GM12878 (cell line): ENCODE data around the gene COQ8B. TPM values are rescaled to one million over a fixed set of nuclear protein-coding genes. Genes with fewer than 3 reads are reported as not detected.

ENCODE experiments used
- CEBPB ChIP-seq, 2 experiments: fragments of 150-350 bp in 1 of 2; IDR thresholded peaks; 2 replicates each; pipeline ENCODE4 v1.6.1; 2012 to 2014; ENCODE audit warnings: low read depth in 2 of 2, low read length in 2 of 2, borderline replicate concordance in 1 of 2, inconsistent platforms in 1 of 2
- EP300 ChIP-seq, 2 experiments: fragments of 150-350 bp in 1 of 2; IDR thresholded peaks; 2 replicates each; pipeline ENCODE4 v1.6.1; 2011 to 2012; ENCODE audit warnings: low read depth in 2 of 2, low read length in 2 of 2, borderline replicate concordance in 1 of 2, improper control_type of control experiment in 1 of 2, inconsistent platforms in 1 of 2; ENCODE audit not compliant: control insufficient read depth in 1 of 2
- IKZF1 ChIP-seq: fragments of 450-650 bp; conservative IDR thresholded peaks from 2 replicates; pipeline ENCODE4 v1.6.1; 2017; ENCODE audit warnings: antibody characterized with exemption, mild to moderate bottlenecking
- MEF2B ChIP-seq: fragments of 450-650 bp; IDR thresholded peaks from 2 replicates; pipeline ENCODE4 v1.6.1; 2018; ENCODE audit warnings: mild to moderate bottlenecking, moderate library complexity; ENCODE audit not compliant: partially characterized antibody, poor library complexity, severe bottlenecking
- POU2F2 ChIP-seq: IDR thresholded peaks from 3 replicates; pipeline ENCODE4 v1.6.1; 2011; ENCODE audit warnings: low read depth, mild to moderate bottlenecking, low read length, borderline replicate concordance
- SUPT20H ChIP-seq: IDR thresholded peaks from 2 replicates; pipeline ENCODE4 v1.6.1; 2011; ENCODE audit warnings: low read depth, mild to moderate bottlenecking, low read length, moderate library complexity, borderline replicate concordance; ENCODE audit not compliant: control insufficient read depth
- TAF1 ChIP-seq: IDR thresholded peaks from 2 replicates; pipeline ENCODE4 v1.6.1; 2011; ENCODE audit warnings: mild to moderate bottlenecking, low read depth, low read length, borderline replicate concordance
- TARDBP ChIP-seq: IDR thresholded peaks from 2 replicates; pipeline ENCODE4 v1.6.1; 2016; ENCODE audit warnings: borderline replicate concordance
- TCF3 ChIP-seq: IDR thresholded peaks from 2 replicates; pipeline ENCODE4 v1.6.1; 2012; ENCODE audit warnings: low read depth, mild to moderate bottlenecking, low read length, borderline replicate concordance; ENCODE audit not compliant: insufficient read depth
- YY1 ChIP-seq: IDR thresholded peaks from 2 replicates; pipeline ENCODE4 v1.6.1; 2011; ENCODE audit warnings: low read depth, mild to moderate bottlenecking, low read length
- ZNF217 ChIP-seq: fragments of 450-650 bp; IDR thresholded peaks from 2 replicates; pipeline ENCODE4 v1.6.1; 2017; ENCODE audit warnings: antibody characterized with exemption, mild to moderate bottlenecking
- polyA plus RNA-seq, 11 experiments: library from polyadenylated mRNA; depleted of rRNA in 4 of 11; unstranded in 6 of 11; stranded (reverse) in 5 of 11; fragments of >200 nt; fragmentation: Nextera tagmentation in 4 of 11; fragmentation: Illumina TruSeq in 1 of 11; extraction: Ambion mirVana in 4 of 11; extraction: Trizol in 1 of 11; gene quantifications; 1 replicate in 1 of 11; 2 replicates in 10 of 11; pipeline versions ENCODE4 v1.2.1 to v1.2.3, GENCODE V29; 2011 to 2016; ENCODE audit warnings: inconsistent platforms in 2 of 11, missing spikeins in 2 of 11, low read depth in 1 of 11
- total RNA-seq, 4 experiments: library from RNA; depleted of rRNA in 3 of 4; stranded (reverse); fragments of >200 nt in 3 of 4; fragmentation: Illumina TruSeq in 1 of 4; extraction: Trizol in 1 of 4; gene quantifications; 2 replicates each; pipeline versions ENCODE4 v1.2.1 to v1.2.3, GENCODE V29; 2013 to 2021
- TF ChIP-seq, protein P1 (sequence below): fragments of 450-650 bp; formaldehyde crosslinking; IDR thresholded peaks from 2 replicates; pipeline ENCODE4 v1.4.0; 2022; ENCODE audit warnings: mild to moderate bottlenecking, moderate library complexity
- TF ChIP-seq, protein P2 (sequence below): IDR thresholded peaks from 2 replicates; pipeline ENCODE4 v1.6.1; 2011; ENCODE audit warnings: borderline replicate concordance, low read depth, mild to moderate bottlenecking, moderate library complexity, mixed read lengths, low read length; ENCODE audit not compliant: insufficient read depth; ENCODE audit errors: extremely low read length
- TF ChIP-seq, protein P3 (sequence below): fragments of 450-650 bp; IDR thresholded peaks from 2 replicates; pipeline ENCODE4 v1.6.1; 2016; ENCODE audit warnings: mild to moderate bottlenecking, moderate library complexity, borderline replicate concordance
- TF ChIP-seq, protein P4 (sequence below): fragments of 450-650 bp; IDR thresholded peaks from 2 replicates; pipeline ENCODE4 v1.6.1; 2014; ENCODE audit warnings: mild to moderate bottlenecking
- TF ChIP-seq, protein P5 (sequence below): fragments of 450-650 bp; IDR thresholded peaks from 2 replicates; pipeline ENCODE4 v1.6.1; 2016; ENCODE audit warnings: mild to moderate bottlenecking

COQ8B gene
- total and polyA plus RNA-seq, 10 of the 15 experiments (the other 5 are each of a cell fraction or from before 2014, with no cell fraction given) = 0.39 to 37.1 (median 16.8) TPM

DNA sequence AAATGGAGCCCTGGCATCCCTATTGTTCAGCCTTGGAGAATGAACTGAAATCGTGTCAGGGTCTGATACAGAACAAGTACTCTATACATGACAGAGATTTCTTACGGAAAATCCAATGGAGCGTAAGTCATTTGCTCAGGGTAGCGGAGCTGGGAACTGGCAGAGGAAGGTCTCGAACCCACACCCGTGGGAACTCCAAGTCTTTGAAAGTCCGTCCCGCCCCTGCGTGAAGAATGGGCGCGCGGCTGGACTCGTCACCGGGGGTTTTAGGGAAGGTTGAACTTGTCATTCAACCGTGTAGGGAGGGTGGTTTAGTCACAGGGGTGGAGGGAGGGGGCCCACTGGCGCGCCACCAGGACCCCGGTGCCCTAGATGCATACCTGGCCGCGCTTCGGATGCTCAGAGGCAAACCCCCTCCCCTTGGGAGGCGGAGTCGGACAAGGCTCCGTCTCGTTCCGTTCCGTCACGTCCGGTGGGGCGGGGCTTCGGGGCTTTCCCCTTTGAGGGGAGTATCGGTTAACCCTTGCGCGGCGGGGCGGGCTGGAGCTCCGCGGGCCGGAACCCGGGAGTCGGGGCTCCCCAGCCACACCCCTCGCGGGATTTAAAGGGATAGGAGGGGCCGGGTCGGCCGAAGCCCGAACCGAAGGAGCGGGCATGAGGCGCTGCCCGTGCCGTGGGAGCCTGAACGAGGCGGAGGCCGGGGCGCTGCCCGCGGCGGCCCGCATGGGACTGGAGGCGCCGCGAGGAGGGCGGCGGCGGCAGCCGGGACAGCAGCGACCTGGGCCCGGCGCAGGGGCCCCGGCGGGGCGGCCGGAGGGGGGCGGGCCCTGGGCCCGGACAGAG is at the start of gene COQ8B, which contains the start of gene ITPKC (continued):
- TF ChIP-seq, protein P1, sequence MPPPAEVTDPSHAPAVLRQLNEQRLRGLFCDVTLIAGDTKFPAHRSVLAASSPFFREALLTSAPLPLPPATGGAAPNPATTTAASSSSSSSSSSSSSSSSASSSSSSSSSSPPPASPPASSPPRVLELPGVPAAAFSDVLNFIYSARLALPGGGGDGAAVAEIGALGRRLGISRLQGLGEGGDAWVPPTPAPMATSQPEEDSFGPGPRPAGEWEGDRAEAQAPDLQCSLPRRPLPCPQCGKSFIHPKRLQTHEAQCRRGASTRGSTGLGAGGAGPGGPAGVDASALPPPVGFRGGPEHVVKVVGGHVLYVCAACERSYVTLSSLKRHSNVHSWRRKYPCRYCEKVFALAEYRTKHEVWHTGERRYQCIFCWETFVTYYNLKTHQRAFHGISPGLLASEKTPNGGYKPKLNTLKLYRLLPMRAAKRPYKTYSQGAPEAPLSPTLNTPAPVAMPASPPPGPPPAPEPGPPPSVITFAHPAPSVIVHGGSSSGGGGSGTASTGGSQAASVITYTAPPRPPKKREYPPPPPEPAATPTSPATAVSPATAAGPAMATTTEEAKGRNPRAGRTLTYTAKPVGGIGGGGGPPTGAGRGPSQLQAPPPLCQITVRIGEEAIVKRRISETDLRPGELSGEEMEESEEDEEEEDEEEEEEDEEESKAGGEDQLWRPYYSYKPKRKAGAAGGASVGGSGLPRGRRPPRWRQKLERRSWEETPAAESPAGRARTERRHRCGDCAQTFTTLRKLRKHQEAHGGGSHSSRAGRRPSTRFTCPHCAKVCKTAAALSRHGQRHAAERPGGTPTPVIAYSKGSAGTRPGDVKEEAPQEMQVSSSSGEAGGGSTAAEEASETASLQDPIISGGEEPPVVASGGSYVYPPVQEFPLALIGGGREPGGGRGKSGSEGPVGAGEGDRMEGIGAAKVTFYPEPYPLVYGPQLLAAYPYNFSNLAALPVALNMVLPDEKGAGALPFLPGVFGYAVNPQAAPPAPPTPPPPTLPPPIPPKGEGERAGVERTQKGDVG (CRISPR knock-in tag) = no peak
- TF ChIP-seq, protein P2, sequence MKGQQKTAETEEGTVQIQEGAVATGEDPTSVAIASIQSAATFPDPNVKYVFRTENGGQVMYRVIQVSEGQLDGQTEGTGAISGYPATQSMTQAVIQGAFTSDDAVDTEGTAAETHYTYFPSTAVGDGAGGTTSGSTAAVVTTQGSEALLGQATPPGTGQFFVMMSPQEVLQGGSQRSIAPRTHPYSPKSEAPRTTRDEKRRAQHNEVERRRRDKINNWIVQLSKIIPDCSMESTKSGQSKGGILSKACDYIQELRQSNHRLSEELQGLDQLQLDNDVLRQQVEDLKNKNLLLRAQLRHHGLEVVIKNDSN = no peak
- TF ChIP-seq YY1 = 0 out of 2 replicates have a peak, but pooled peaks have one; percentile 15
- TF ChIP-seq, protein P3, sequence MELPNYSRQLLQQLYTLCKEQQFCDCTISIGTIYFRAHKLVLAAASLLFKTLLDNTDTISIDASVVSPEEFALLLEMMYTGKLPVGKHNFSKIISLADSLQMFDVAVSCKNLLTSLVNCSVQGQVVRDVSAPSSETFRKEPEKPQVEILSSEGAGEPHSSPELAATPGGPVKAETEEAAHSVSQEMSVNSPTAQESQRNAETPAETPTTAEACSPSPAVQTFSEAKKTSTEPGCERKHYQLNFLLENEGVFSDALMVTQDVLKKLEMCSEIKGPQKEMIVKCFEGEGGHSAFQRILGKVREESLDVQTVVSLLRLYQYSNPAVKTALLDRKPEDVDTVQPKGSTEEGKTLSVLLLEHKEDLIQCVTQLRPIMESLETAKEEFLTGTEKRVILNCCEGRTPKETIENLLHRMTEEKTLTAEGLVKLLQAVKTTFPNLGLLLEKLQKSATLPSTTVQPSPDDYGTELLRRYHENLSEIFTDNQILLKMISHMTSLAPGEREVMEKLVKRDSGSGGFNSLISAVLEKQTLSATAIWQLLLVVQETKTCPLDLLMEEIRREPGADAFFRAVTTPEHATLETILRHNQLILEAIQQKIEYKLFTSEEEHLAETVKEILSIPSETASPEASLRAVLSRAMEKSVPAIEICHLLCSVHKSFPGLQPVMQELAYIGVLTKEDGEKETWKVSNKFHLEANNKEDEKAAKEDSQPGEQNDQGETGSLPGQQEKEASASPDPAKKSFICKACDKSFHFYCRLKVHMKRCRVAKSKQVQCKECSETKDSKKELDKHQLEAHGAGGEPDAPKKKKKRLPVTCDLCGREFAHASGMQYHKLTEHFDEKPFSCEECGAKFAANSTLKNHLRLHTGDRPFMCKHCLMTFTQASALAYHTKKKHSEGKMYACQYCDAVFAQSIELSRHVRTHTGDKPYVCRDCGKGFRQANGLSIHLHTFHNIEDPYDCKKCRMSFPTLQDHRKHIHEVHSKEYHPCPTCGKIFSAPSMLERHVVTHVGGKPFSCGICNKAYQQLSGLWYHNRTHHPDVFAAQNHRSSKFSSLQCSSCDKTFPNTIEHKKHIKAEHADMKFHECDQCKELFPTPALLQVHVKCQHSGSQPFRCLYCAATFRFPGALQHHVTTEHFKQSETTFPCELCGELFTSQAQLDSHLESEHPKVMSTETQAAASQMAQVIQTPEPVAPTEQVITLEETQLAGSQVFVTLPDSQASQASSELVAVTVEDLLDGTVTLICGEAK = peak; percentile 79; the same call in 1 of the 2 replicates
- TF ChIP-seq CEBPB (IDR thresholded peaks at IDR 0.05; ENCODE audit: borderline replicate concordance in 1 of 2, low read depth in 2 of 2, low read length in 2 of 2) = no peak
- TF ChIP-seq, protein P4, sequence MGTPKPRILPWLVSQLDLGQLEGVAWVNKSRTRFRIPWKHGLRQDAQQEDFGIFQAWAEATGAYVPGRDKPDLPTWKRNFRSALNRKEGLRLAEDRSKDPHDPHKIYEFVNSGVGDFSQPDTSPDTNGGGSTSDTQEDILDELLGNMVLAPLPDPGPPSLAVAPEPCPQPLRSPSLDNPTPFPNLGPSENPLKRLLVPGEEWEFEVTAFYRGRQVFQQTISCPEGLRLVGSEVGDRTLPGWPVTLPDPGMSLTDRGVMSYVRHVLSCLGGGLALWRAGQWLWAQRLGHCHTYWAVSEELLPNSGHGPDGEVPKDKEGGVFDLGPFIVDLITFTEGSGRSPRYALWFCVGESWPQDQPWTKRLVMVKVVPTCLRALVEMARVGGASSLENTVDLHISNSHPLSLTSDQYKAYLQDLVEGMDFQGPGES = no peak
- TF ChIP-seq POU2F2 = 0 out of 3 replicates have a peak, but pooled peaks have one; percentile 46
- peak; percentile 10; the same call in 1 of the 2 replicates for TF ChIP-seq TAF1
- TF ChIP-seq TCF3 = no peak
- peak; percentile 8 for TF ChIP-seq MEF2B
- TF ChIP-seq TARDBP = no peak
- peak; percentile 55; the same call in 1 of the 2 replicates for TF ChIP-seq ZNF217
- peak; percentile 84 for TF ChIP-seq IKZF1
- peak in 1 of 2 experiments; percentile 64; a peak in 2 of 4 replicates for TF ChIP-seq EP300 (IDR thresholded peaks at IDR 0.05; ENCODE audit: borderline replicate concordance in 1 of 2, control insufficient read depth in 1 of 2, low read depth in 2 of 2, low read length in 2 of 2)
- TF ChIP-seq, protein P5, sequence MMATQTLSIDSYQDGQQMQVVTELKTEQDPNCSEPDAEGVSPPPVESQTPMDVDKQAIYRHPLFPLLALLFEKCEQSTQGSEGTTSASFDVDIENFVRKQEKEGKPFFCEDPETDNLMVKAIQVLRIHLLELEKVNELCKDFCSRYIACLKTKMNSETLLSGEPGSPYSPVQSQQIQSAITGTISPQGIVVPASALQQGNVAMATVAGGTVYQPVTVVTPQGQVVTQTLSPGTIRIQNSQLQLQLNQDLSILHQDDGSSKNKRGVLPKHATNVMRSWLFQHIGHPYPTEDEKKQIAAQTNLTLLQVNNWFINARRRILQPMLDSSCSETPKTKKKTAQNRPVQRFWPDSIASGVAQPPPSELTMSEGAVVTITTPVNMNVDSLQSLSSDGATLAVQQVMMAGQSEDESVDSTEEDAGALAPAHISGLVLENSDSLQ = peak; percentile 82
- no peak for TF ChIP-seq SUPT20H
